Liver (tissue), 9 donors: ENCODE measurements around the gene SEMA7A. TPM values are rescaled to one million over a fixed set of nuclear protein-coding genes. Genes with fewer than 3 reads are reported as not detected.

ENCODE experiments used
- DNase-seq: peaks from one replicate; pipeline ENCODE4 v3.0.0-alpha.2; 2017; ENCODE audit warnings: low spot score
- H3K27ac ChIP-seq, 2 donors: one replicate each; pipeline ENCODE4 v1.7.0; 2013; ENCODE audit warnings: inconsistent platforms in 2 of 2, low read length in 2 of 2, control low read depth in 1 of 2, low read depth in 1 of 2, mild to moderate bottlenecking in 1 of 2
- H3K27me3 ChIP-seq, 4 donors: one replicate each; pipeline versions ENCODE4 v1.6.1 to v1.7.0; 2013; ENCODE audit warnings: low read length in 3 of 4, inconsistent platforms in 1 of 4, mild to moderate bottlenecking in 1 of 4, moderate library complexity in 1 of 4; ENCODE audit not compliant: control insufficient read depth in 4 of 4, insufficient read depth in 4 of 4
- H3K36me3 ChIP-seq, 4 donors: one replicate each; pipeline versions ENCODE4 v1.6.1 to v1.7.0; 2013; ENCODE audit warnings: low read length in 3 of 4, mild to moderate bottlenecking in 3 of 4, low read depth in 1 of 4, moderate library complexity in 1 of 4; ENCODE audit not compliant: control insufficient read depth in 4 of 4, insufficient read depth in 3 of 4
- H3K4me1 ChIP-seq, 4 donors: one replicate each; pipeline versions ENCODE4 v1.6.1 to v1.7.0; 2013; ENCODE audit warnings: low read length in 3 of 4, mild to moderate bottlenecking in 3 of 4, moderate library complexity in 1 of 4; ENCODE audit not compliant: control insufficient read depth in 4 of 4, insufficient read depth in 4 of 4
- H3K4me3 ChIP-seq, 3 donors: one replicate each; pipeline versions ENCODE4 v1.6.1 to v1.7.0; 2013; ENCODE audit warnings: low read length in 3 of 3, control low read depth in 1 of 3, low read depth in 1 of 3, mild to moderate bottlenecking in 1 of 3
- H3K9ac ChIP-seq, 2 donors: one replicate each; pipeline ENCODE4 v1.7.0; 2013; ENCODE audit warnings: low read length in 2 of 2, mild to moderate bottlenecking in 2 of 2, moderate library complexity in 2 of 2, control low read depth in 1 of 2, low read depth in 1 of 2
- H3K9me3 ChIP-seq, 4 donors: one replicate each; pipeline versions ENCODE4 v1.6.1 to v1.7.0; 2013; ENCODE audit warnings: low read length in 3 of 4; ENCODE audit not compliant: control insufficient read depth in 4 of 4
- EGR1 ChIP-seq, 2 donors: IDR thresholded peaks; 2 replicates each; pipeline ENCODE4 v1.6.1; 2016 to 2018; ENCODE audit warnings: antibody characterized with exemption in 2 of 2, low read depth in 2 of 2
- FOXA1 ChIP-seq: IDR thresholded peaks from 2 replicates; pipeline ENCODE4 v1.6.1; 2016; ENCODE audit warnings: antibody characterized with exemption
- FOXA2 ChIP-seq: IDR thresholded peaks from 2 replicates; pipeline ENCODE4 v1.6.1; 2016; ENCODE audit warnings: antibody characterized with exemption
- HNF4A ChIP-seq, 2 donors: conservative IDR thresholded peaks; 2 replicates each; pipeline ENCODE4 v1.6.1; 2016; ENCODE audit warnings: antibody characterized with exemption in 2 of 2, mild to moderate bottlenecking in 2 of 2
- JUND ChIP-seq, 2 donors: IDR thresholded peaks; 2 replicates each; pipeline ENCODE4 v1.6.1; 2016; ENCODE audit warnings: antibody characterized with exemption in 2 of 2
- NR2F2 ChIP-seq: IDR thresholded peaks from 2 replicates; pipeline ENCODE4 v1.6.1; 2016; ENCODE audit warnings: antibody characterized with exemption
- REST ChIP-seq: IDR thresholded peaks from 2 replicates; pipeline ENCODE4 v1.6.1; 2016; ENCODE audit warnings: antibody characterized with exemption, mild to moderate bottlenecking
- SP1 ChIP-seq: IDR thresholded peaks from 2 replicates; pipeline ENCODE4 v1.6.1; 2018; ENCODE audit warnings: antibody characterized with exemption, mild to moderate bottlenecking
- TAF1 ChIP-seq: conservative IDR thresholded peaks from 2 replicates; pipeline ENCODE4 v1.6.1; 2016; ENCODE audit warnings: antibody characterized with exemption, mild to moderate bottlenecking
- YY1 ChIP-seq: IDR thresholded peaks from 2 replicates; pipeline ENCODE4 v1.6.1; 2016; ENCODE audit warnings: antibody characterized with exemption, mild to moderate bottlenecking
- WGBS: extraction: QIAGEN DNeasy Blood & Tissue Kit; methylation state at CpG from one replicate; pipeline ENCODE4 v1.1.7; 2013; 5-methylcytosine and 5-hydroxymethylcytosine counted together
- polyA plus RNA-seq, 2 donors: library from polyadenylated mRNA; stranded (reverse) in 1 of 2; unstranded in 1 of 2; fragments of 200-250 nt in 1 of 2; fragments of >200 nt in 1 of 2; fragmentation: Nextera tagmentation in 1 of 2; extraction: Ambion mirVana in 1 of 2; gene quantifications; one replicate each; pipeline versions ENCODE4 v1.2.1 to v1.2.3, GENCODE V29; 2013 to 2015
- total RNA-seq, 2 donors: library from RNA; depleted of rRNA; stranded (reverse); fragments of >200 nt; gene quantifications; one replicate each; pipeline ENCODE4 v1.2.3, GENCODE V29; 2014
- TF ChIP-seq, protein P1 (sequence below): IDR thresholded peaks from 2 replicates; pipeline ENCODE4 v1.6.1; 2016; ENCODE audit warnings: antibody characterized with exemption
- TF ChIP-seq, protein P2 (sequence below): IDR thresholded peaks from 2 replicates; pipeline ENCODE4 v1.6.1; 2016; ENCODE audit warnings: antibody characterized with exemption
- donor health status: healthy.
- donor health status: healthy.
- donor health status: healthy.
- donor health status: healthy.
- donor health status: healthy.

Gene SEMA7A
- total and polyA plus RNA-seq, 4 donors, result 0.14 to 18.1 (median 1.4) TPM

GRCh38 chr15:74402337-74402841, 31.4 kb downstream of the SEMA7A start:
- WGBS, result 72% methylated on average over 5 of the region's 5 CpGs
- Histone ChIP-seq H3K9ac (no peak overlapping the region), H3K4me1 (peaks cover 0 to 3% (median 0%) of the 10 kb centered on the region in 4 donors), H3K27me3 (no peaks in the 10 kb centered on the region), H3K9me3 (no peaks in the 10 kb centered on the region), H3K36me3 (no peaks in the 10 kb centered on the region), H3K4me3 (no peak overlapping the region), H3K27ac (no peak overlapping the region)
- DNase-seq, result no peak
- TF ChIP-seq YY1 (no peak), TAF1 (no peak), EGR1 (IDR thresholded peaks at IDR 0.05; ENCODE audit: low read depth in 2 of 2) (no peak), HNF4A (conservative IDR thresholded peaks at IDR 0.05) (no peak), NR2F2 (no peak)
- TF ChIP-seq, protein P1, sequence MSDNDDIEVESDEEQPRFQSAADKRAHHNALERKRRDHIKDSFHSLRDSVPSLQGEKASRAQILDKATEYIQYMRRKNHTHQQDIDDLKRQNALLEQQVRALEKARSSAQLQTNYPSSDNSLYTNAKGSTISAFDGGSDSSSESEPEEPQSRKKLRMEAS, result no peak

- TF ChIP-seq FOXA1 (no peak), NR2F2 (no peak), EGR1 (IDR thresholded peaks at IDR 0.05; ENCODE audit: low read depth in 2 of 2) (no peak), TAF1 (no peak), FOXA2 (no peak)
- TF ChIP-seq, protein P2, sequence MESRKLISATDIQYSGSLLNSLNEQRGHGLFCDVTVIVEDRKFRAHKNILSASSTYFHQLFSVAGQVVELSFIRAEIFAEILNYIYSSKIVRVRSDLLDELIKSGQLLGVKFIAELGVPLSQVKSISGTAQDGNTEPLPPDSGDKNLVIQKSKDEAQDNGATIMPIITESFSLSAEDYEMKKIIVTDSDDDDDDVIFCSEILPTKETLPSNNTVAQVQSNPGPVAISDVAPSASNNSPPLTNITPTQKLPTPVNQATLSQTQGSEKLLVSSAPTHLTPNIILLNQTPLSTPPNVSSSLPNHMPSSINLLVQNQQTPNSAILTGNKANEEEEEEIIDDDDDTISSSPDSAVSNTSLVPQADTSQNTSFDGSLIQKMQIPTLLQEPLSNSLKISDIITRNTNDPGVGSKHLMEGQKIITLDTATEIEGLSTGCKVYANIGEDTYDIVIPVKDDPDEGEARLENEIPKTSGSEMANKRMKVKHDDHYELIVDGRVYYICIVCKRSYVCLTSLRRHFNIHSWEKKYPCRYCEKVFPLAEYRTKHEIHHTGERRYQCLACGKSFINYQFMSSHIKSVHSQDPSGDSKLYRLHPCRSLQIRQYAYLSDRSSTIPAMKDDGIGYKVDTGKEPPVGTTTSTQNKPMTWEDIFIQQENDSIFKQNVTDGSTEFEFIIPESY, result no peak
- H3K36me3 ChIP-seq, result no peaks in the 10 kb centered on the region
- no peaks in the 10 kb centered on the region for H3K9me3 ChIP-seq
- no peak for DNase-seq
- peaks cover 0 to 3% (median 0%) of the 10 kb centered on the region in 4 donors for H3K4me1 ChIP-seq
- H3K27ac ChIP-seq, result no peak overlapping the region
- WGBS, result 60% methylated on average over 11 of the region's 11 CpGs
- H3K27me3 ChIP-seq, result no peaks in the 10 kb centered on the region
- no peak overlapping the region for H3K4me3 ChIP-seq
- H3K9ac ChIP-seq, result no peak overlapping the region
These were observed 32.6 kb downstream of the SEMA7A start for GRCh38 chr15:74400915-74401757.

DNA sequence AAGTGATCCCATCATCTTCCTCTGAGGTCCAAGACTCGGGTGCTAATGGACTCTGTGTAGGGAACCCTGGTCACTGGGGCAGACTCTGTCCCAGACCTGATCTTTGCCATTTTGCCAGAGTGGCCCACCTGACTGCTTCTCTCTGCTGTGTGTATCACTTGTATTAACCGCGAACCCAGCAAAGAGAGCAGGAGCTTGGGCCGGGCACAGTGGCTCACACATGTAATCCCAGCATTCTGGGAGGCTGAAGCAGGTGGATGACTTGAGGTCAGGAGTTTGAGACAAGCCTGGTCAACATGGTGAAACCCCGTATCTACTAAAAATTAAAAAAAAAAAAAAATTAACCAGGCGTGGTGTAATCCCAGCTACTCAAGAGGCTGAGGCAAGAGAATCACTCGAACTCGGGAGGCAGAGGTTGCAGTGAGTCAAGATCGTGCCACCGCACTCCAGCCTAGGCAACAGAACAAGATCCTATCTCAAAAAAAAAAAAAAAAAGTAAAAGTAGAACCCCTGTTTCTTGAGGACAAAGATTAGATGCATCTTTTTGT, 33.4 kb downstream of the SEMA7A start:
- Histone ChIP-seq H3K36me3 (no peaks in the 10 kb centered on the region), H3K27me3 (no peaks in the 10 kb centered on the region), H3K9ac (no peak overlapping the region), H3K9me3 (no peaks in the 10 kb centered on the region), H3K4me1 (peaks cover 0 to 3% (median 0%) of the 10 kb centered on the region in 4 donors), H3K4me3 (no peak overlapping the region), H3K27ac (no peak overlapping the region)
- TF ChIP-seq SP1 (no peak), JUND (IDR thresholded peaks at IDR 0.05) (no peak), FOXA2 (no peak), REST (no peak), FOXA1 (no peak)
- TF ChIP-seq, protein P2, result no peak
- TF ChIP-seq, protein P1, result no peak
- no peak for DNase-seq
- WGBS, result 83% methylated on average over 10 of the region's 10 CpGs
